Ecto neural progenitor cell (in vitro differentiated cells): ENCODE measurements around the gene PMPCA.

Experiments used
- DNase-seq: peaks from one replicate; pipeline ENCODE4 v3.0.0-alpha.2; 2018; ENCODE audit warnings: low spot score

PMPCA gene

DNA sequence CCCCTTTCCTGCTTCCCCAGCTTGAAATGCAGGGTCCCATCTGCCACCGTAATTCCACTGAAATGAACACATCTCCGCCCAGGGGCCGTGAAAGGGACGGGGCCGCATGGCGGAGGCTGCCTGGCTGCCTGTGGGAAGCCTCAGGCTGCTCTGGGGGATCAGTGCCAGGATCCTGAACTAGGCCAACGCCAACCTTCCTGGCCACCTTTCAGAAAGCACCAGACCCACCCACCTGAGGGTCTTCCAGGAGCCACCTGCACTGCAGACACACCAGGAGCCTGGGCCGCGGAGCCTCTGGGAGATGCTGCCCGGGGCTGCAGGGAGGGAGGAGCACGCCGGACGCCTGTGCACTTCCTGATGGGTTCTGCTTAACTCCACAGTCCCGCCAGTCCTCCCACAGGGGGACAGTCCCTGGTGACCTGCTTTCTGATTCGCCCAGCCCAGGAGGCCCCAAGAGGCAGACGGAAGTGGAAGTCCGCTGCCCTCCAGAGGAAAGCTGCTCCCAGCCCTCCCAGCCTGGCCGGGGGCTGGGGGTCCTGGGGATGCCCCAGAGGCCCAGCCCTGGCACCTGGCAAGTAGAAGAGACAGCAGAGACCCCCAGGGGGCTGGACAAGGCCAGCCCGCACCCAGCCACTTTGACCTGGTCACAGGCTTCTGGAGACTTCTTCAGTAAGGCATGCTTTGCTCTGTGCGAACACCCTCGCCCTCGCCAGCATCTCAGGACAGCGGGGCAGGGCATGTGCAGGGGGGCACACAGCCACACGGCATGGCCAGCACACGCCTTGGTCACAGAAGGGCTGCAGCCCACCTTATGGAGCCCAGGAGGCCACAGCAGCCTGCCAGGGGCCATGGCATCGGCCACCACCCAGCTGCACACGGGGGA, 36.9 kb upstream of the PMPCA start, which contains the start of gene CARD9:
TSS of gene CARD9 (minus strand) at position 370 of the 883 bp plus-strand sequence. CDS start 1,591 bp downstream, outside the sequence.
- no peak for DNase-seq

DNA sequence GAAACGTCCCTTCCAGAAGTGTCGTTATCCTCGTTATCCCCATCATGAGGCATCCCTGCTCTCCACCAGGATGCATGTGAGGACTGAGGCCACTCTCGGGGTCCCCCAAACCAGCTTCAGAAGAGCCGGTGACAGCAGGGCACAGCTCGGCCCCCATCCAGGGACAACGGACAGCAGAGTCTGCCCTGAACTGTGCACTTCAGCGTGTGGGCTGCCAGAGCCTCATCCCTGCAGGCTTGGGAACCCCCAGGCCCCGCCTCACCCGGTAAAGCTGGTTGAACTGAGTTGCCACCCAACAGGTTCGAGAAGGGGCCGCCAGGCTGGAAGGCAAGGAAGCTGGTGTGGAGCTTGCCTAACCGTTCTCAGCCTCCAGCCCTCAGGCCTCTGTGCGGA, 36.3 kb upstream of the PMPCA start:
- DNase-seq: no peak

DNA sequence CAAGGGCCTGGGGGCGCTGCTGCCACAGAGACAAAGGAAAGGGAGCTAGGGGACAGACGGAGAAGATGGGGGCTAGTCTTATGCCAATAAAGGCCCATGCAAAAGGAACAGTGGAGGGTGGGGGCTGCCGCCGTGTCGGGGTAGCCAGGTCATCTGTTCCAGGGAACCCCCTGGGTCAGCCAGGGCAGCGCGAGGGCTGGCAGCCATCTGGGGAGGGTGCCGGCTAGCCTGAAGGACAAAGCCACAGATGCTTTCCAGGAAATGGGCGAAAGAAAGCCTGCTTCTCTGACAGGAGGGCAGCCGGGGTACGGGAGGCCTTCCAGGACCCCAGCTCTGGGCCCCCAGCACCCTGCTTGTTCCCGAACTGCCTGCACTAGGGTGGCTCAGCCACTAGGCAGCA, 35.4 kb upstream of the PMPCA start:
- no peak for DNase-seq

DNA sequence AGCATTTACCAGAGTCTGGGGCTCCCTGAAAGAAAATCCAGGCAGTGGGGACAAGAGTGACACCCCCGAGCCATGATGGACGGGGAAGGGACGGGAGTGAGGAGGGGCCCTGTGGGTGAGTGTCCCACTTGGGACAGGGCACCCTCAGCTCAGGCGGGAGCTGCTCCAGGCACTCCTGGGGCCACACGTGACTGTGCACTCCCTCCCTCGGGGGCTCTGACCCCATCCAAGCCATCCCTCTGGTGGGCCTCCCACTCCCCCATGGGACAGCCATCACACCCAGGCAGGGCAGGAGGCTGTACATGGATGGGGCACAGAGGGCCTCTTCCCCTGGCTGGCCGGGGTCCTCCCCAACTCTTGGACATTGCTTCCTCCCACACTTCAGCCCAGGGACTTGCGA, 34.0 kb upstream of the PMPCA start:
- DNase-seq: no peak

DNA sequence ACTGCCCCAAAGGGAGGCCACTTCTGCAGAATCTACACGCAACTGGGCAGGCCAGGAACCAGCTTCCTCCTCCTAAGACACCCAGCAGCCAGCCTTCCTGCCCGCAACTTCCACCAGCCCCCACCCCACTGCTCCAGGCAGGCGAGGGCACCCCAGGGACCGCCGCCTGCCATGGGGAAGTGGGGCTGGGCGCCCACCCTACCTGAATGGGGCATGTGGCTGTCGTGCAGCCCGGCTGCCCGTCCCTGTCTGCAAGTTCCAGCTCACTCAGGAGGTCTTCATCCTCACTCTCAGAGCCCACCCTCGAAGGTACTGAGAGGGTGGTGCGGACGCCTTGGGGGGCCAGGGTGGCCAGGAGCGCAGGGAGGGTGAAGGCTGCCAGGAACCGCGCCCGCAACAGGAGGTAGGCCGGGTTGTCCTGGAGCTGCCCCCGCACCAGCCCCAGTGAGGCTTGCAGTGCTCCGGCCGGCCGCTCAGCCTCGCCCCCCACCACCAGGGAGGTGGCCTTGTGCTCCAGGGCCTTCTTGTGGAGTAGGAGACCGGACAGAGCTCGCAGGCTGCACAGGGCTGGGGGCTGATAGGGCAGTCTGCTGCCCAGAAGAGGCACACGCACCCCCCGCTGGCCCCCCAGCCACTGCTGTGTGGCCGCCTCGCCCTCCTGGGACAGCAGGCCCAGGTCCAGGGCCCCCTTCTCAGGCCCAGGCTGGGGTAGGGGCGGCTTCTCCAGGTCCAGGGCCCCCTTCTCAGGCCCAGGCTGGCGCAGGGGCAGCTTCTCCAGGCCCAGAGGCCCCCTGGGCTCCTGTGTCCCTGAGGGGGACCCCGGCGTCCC, 32.9 kb upstream of the PMPCA start:
- DNase-seq: no peak

DNA sequence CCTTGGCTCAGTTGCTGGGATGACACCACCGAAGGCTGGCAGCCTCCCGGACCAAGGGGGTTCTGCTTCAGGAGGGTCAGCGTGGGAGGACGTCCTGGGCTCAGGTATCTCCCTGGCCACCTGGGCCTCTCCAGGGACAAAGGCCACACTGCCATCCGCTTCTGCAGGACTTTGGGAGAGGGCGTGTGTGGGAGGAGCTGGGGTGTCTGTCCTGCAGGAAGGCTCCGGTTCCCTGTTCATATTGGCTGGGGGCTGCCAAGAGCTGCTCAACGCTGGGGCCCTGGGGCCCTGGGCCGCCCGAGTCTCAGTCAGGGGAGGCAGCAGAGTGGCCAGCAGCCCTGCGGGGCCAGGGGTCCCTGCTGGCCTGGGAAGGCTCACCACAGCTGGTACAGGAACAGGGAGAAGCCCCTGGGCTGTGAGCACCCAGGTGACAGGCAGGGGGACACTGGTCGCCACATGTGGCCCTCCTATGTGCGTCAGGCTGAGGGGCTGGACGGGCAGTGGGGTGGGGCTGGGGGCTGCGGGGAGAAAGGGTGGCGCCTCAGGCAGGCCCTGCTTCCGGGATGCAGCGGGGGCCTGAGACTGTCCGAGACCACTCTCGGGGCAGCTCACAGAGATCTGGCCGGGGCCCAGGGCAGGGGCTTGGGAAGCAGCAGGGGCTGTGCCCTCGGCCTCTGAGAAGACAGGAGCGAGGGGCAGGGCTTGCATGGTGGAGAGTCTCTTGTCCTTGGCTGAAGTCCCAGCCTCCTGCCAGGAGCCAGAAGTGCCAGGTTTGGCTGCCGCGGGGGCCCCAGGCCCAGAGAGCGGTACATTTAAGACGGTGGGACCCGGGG, 32.1 kb upstream of the PMPCA start:
- DNase-seq: no peak

DNA sequence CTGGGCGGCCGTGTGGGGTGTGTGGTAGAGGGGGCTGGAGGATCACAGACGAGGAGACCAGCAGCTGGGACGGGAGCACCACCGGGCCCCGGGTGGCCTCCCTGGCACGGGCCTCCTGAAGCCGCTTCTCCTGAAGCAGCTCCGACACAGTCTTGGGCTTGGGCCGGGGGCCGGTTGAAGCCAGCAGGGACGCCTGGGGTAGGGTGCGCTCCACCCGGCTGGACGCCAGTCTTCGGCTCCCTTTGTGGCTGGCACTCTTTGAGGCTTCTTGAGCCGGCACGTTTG, 31.5 kb upstream of the PMPCA start:
- no peak for DNase-seq

DNA sequence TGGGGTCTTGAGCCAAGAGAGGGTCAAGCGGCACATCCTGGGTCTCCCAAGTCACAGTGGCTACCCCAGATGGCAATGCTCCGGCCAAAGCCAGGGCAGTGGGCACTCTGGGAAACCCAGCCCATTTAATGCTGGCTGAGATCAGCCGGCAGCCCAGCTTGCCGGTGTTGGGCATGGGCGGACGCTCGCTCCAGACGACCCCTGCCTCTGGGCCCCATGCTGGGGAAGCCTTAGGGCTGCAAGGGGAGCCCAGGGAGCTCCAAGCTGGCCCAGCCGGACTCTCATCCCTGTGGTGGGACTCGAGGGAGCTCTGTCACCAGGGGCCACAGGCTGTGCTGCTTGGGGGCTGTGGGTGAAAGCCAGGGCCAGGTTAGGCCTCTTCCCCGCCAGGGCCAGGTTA, 31.1 kb upstream of the PMPCA start:
- no peak for DNase-seq

DNA sequence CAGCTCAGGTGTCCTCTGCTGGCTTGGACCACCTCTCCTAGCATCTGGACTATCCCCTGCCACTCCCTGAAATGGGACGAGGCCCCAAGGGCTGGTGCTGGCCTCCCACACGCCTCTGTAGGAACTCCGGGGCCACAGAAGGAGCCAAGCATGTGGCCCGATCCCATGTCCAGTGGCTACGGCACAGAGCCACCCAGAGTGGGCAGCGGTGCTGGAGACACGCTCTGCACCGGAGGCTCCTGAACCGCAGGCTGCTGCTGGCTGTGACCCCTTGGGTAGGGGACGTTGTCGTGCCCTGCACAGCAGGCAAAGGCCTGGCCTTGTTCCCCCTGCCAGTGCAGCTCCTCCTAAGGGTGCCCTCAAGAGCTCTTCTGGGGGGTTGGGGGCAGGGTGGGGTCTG, 30.6 kb upstream of the PMPCA start:
- DNase-seq: no peak

DNA sequence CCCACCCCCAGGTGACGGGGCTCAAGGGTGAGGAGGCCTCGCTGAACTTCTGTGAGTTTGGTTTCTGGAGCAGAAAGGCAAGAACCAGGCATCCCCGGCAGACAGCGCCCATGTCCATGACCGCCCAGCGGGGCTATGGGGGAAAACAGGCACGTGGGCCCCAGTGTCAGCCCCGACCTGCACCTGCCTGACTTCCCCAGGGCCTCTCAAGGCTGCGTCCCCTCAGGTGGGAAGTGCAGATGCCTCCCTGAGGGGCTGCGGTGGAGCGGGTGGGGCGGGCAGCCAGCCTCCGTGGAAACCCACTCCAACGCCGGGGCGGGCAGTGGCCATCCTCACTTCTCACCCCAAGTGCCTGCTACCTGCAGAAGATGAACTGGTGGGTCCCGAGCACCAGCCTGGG, 30.1 kb upstream of the PMPCA start:
- no peak for DNase-seq

DNA sequence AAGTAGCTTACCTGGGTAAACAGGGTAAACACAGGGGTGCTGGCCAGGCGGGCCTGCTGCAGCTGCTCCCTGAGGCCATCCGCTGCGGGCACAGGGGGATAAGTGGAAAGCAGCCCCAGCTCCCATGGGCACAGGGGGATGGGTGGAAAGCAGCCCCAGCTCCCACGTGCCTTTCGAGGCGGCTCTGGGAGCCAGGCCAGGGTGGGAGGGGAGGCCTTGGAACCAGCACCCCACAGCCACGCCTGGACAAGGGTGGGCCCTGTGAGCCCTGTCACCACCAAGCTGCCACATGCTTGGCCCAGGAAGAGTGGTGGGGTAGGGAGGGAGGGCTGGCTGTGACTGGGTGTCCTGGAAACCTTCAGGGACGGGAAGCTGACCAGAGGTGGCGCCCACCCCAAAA, 29.1 kb upstream of the PMPCA start:
- DNase-seq: no peak

DNA sequence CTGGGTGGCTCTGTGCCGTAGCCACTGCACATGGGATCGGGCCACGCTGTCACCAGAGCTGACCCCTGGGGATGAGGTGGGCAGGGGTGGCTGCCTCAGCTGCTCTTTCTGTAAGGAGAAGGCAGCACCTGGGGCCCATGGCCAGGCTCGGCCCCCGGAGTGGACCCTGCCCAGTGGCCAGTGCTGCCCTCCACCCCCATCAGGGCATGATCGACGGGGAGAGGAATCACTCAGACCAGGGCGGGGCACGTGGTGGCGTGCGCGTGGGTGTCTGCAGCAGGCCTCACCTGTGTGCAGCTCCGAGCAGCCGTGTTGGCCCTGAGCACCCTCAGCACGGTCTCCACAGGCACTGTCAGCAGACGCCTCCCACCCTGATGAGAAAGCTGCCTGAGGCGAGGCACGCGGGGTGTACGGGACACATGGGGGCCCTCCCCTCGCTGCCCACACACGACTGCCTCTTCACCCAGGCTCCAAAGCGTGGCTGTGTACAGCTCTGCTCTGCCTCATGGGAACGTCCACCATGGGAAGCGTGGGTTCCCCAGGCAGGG, 28.4 kb upstream of the PMPCA start:
- no peak for DNase-seq

DNA sequence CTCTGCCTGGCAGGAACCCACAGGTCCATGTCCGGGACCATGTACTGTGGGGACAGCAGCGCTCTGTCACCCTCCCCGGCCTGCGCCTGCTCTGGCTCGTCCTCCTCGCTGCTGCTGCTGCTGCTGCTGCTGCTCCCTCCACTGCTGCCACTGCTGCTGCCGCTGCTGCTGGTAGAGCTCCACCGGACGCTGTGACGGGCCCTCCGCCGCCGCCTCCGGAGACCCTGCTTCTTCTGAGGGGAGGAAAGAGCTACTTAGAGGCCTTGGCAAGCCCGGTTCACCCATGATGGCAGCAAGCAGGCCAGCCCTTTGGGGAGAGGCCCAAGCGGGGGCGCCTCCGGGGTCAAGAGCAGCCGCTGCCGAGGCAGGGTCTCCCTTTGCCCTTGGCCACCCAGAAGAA, 27.0 kb upstream of the PMPCA start:
- no peak for DNase-seq

DNA sequence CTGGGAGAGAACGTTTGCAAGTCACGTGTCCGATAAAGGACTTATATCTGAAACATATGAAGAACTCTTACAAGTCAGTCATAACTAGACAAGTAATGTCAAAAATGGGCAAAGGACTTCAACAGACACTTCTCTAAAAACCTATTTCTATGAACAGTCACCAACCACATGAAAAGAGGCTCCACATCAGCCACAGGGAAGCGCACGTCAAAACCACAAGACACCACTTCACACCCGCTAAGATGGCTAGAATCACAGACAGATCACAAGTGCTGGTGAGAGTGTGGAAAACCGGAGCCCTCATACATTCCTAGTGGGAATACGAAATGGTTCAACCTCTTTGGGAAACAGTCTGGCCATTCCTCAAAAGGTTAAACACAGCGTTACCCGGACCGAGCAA, 25.4 kb upstream of the PMPCA start:
- no peak for DNase-seq

DNA sequence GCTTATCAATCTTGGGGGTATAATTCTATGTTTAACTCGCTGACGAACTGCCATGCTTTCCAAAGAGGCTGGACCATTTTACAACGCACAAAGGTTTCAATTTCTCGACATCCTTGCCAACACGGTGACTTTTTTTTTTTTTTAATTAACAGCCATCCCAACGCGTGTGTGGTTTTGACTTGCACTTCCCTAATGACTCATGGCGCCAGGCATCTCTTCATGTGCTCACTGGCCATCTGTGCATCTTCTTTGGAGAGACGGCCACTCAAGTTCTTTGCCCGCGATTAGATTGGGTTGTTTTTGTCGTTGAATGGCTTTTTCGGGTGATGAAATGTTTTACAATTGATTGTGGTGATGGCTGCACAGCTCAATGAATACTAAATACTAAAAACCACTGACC, 24.4 kb upstream of the PMPCA start:
- DNase-seq: no peak

DNA sequence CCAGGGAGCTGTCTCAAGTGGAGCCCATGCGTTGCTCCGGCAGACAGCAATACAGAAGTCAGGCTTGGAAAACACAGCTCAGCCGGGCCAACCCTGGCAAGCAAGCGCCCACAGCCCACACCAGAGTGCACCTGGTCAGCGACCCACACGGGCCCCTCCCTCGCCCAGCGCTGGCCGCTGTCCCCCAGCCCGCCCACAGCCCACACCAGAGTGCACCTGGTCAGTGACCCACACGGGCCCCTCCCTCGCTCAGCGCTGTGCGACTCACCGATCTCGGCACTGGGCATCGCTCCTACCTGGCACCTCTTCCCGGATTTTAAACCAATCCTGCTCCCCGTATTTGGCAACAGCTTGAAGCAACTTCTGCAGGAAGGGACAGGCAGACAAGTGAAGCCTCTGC, 23.2 kb upstream of the PMPCA start:
- DNase-seq: no peak

DNA sequence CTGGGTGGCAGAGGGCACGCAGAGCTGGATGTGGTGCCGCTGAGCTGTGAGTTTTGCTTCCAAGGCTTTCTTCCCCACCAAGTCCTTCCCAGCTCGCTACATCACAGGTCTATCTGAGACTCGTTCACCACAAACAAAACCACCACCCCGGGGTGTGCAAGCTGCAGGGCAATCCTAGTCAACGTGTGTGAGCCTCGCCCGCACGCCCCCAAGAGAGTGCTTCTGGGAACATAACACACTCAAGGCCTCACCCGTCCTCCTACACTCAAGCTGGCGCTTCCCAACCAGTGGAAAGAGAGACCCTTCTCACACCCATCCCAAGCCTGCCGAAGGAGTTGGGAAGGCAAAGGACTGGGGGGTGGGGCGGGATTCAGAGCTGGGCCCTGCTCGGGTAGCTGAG, 21.1 kb upstream of the PMPCA start:
- DNase-seq: no peak

DNA sequence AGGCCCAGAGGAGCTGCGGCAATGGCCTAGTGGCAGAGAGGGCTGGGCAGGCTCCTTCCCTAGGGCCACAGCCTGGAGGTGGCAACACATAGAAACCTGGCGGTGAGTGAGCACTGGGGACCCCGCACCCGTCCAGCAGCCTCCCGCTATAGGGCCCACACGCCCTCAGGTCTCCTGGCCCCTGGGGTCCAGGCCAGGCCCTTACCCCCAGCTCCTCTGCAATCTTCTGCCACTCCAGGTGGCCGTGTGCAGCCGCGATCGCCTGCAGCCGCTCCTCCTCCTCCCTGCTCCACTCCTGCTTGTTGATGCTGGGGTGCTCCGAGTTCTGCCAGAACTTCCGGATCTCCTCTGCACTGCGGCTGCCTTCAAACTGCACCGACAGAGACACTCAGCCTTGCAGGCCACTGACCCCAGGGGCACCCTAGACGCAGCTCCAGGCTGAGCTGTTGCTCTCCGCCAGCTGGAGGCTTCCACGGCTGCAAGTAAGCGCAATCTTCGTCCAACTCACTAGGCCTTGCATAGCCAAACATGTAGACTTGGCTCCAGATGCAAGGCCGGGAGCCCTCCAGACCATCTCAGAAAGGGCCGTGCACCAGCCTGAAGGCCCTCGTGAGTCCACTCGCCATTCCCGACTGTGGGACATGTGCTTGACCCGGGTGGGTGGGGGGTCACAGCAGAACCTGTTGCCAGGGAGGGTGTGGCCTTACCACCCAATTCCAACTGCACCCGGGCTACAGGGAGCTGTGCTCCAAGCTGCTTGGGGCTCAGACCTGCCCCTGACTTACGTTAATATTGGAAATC, 18.5 kb upstream of the PMPCA start:
- no peak for DNase-seq

DNA sequence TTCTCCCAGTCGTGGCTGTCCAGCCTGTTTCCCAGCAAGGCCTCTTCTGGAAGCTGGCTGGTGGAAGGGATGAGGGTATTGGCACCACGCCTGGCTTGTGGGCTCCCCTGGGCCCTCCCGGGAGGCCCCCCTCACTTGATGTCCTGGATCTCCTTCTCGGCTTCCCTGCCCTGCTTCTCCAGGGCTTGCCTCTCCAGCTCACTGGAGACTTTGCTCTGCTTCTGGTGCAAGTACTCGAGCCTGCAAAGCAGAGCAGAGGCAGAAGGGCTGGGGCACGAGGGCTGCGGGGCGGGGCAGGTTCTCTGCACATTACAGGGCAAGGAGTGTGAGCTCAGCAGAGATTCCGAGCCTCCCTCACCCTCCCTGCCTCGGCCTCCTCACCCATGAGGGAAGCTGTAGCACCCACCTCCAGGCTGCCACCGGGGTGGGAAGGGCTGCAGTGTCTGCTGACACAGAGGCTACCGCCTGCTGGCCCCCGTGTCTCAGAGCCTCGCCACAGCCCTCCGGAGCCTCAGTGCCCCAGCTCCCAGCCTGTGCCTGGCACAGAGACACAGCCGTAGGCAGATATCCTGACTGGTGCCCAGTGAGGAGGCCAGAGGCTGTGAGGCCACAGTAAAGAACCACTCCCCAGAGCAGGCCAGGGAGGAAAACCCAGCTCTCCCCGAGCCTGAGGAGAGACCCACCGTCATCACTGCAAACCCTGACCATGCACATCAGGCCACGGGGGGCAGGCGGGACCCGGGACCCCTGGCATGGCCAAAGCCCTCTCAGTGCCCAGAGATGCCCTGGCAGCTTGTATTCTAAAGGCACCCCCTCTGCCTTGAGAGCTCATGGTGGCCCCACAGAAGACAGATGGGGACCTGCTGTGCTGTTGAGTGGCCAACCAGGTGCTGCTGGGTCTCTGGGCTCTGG, 17.7 kb upstream of the PMPCA start:
- no peak for DNase-seq

DNA sequence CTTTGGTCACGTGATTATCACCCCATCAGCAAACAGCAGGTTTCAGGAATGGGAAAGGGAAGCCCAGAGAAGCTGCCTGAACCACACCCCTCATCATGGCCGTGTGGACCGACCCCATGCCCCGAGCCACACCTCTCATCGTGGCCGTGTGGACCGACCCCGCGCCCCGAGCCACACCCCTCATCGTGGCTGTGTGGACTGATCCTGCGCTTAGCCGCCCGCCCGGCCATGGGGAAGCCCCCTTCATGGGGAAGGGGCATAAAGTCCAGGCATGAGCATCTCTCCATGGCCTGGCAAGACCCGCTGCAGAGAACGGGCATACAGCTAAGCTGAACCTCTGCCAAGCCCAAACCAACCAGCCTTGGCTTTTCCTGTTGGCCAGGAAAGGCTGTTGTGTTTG, 16.9 kb upstream of the PMPCA start:
- DNase-seq: no peak
